Effector memory CD4-positive, alpha-beta T cell (primary cell): Measurements from ENCODE around the gene KRTAP5-7.

Source experiments
- DNase-seq, 3 donors: peaks; one replicate each; pipeline ENCODE4 v3.0.0-alpha.2; 2020
- H3K27ac ChIP-seq: 2 replicates; pipeline ENCODE4 v1.7.0; 2013; ENCODE audit warnings: mild to moderate bottlenecking, low read length, moderate library complexity; ENCODE audit not compliant: insufficient read depth, poor library complexity, severe bottlenecking
- H3K27me3 ChIP-seq: replicated peaks from 2 replicates; pipeline ENCODE4 v1.7.0; 2013; ENCODE audit warnings: mild to moderate bottlenecking, low read length; ENCODE audit not compliant: insufficient read depth, control insufficient read depth, poor library complexity, severe bottlenecking
- H3K36me3 ChIP-seq: 2 replicates; pipeline ENCODE4 v1.7.0; 2013; ENCODE audit warnings: mild to moderate bottlenecking, low read length, moderate library complexity; ENCODE audit not compliant: control insufficient read depth, insufficient read depth
- H3K4me1 ChIP-seq: 2 replicates; pipeline ENCODE4 v1.7.0; 2013; ENCODE audit warnings: low read length, mild to moderate bottlenecking; ENCODE audit not compliant: control insufficient read depth, insufficient read depth, poor library complexity, severe bottlenecking
- H3K4me3 ChIP-seq: 2 replicates; pipeline ENCODE4 v1.7.0; 2013; ENCODE audit warnings: low read length, low read depth, mild to moderate bottlenecking; ENCODE audit not compliant: insufficient read depth, poor library complexity, severe bottlenecking
- H3K9me3 ChIP-seq: 2 replicates; pipeline ENCODE4 v1.7.0; 2013; ENCODE audit warnings: mild to moderate bottlenecking, low read length, moderate library complexity; ENCODE audit not compliant: control insufficient read depth

Gene KRTAP5-7

DNA sequence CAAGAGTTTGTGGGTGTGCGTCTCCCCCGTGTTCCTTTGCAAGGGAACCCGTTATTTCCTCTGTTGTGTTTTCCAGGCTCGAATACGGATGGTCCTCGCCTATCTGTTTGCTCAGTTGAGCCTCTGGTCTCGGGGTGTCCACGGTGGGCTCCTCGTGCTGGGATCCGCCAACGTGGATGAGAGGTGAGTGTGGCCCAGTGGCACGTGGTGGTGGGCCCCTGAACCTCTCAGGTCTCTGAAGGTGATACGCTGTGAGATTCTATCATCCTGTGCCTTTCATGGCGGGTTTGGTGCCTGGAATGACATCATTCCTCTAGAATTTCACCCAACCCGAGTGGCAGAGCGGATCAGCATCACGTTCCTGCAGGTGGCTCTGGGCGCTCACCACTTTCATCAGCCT, 41.6 kb upstream of the KRTAP5-7 start:
- H3K27ac ChIP-seq: no peak overlapping the region
- H3K27me3 ChIP-seq: no peaks in the 10 kb centered on the region
- no peaks in the 10 kb centered on the region for H3K4me1 ChIP-seq
- no peak overlapping the region for H3K4me3 ChIP-seq
- no peaks in the 10 kb centered on the region for H3K9me3 ChIP-seq
- no peak for DNase-seq
- peaks cover 74% of the 10 kb centered on the region for H3K36me3 ChIP-seq

DNA sequence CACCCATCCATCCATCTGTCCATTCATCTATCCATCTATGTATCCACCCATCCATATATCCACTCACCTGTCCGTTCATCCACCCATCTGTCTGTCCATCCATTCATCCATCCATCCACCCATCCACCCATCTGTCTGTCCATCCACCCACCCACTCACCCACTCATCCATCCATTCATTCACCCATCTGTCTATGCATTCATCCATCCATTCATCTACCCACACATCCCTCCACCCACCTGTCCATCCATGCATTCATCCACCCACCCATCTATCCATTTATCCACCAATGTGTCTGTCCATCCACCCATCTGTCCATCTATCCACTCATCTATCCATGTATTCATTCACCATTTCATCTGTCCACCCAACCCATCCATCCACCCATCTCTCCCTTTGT, 40.7 kb upstream of the KRTAP5-7 start:
- no peak for DNase-seq
- no peak overlapping the region for H3K4me3 ChIP-seq
- H3K9me3 ChIP-seq: no peaks in the 10 kb centered on the region
- H3K36me3 ChIP-seq: peaks cover 73% of the 10 kb centered on the region
- no peaks in the 10 kb centered on the region for H3K27me3 ChIP-seq
- H3K27ac ChIP-seq: no peak overlapping the region
- no peaks in the 10 kb centered on the region for H3K4me1 ChIP-seq

DNA sequence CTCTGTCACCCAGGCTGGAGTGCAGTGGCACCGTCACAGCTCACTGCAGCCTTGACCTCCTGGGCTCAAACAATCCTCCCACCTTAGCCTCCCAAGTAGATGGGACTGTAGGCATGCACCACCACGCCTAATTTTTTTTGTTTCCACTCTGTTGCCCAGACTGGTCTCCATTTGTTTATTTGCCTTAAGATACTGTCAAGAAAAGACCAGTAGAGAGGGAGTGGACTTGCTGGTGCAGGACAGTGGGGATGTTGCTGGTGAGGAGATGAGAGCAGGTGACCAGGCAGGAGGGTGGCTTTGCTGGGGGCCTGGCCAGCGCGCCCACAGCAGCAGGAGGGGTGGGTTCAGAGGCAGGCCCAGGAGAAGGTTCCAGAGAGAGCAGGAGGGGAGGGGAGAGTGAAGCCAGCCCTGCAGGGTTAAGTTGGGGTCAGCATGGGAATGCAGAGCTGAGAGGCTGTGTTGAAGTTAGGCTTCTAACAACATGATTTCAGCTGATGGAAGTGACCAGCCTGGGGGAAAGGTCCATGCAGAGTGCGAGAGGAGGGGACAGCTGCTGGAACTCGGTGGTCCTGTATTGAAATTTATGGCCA, 38.3 kb upstream of the KRTAP5-7 start:
- Histone ChIP-seq H3K27ac (no peak overlapping the region), H3K36me3 (peaks cover 59% of the 10 kb centered on the region), H3K9me3 (no peaks in the 10 kb centered on the region), H3K27me3 (no peaks in the 10 kb centered on the region), H3K4me3 (no peak overlapping the region), H3K4me1 (no peaks in the 10 kb centered on the region)
- no peak for DNase-seq

DNA sequence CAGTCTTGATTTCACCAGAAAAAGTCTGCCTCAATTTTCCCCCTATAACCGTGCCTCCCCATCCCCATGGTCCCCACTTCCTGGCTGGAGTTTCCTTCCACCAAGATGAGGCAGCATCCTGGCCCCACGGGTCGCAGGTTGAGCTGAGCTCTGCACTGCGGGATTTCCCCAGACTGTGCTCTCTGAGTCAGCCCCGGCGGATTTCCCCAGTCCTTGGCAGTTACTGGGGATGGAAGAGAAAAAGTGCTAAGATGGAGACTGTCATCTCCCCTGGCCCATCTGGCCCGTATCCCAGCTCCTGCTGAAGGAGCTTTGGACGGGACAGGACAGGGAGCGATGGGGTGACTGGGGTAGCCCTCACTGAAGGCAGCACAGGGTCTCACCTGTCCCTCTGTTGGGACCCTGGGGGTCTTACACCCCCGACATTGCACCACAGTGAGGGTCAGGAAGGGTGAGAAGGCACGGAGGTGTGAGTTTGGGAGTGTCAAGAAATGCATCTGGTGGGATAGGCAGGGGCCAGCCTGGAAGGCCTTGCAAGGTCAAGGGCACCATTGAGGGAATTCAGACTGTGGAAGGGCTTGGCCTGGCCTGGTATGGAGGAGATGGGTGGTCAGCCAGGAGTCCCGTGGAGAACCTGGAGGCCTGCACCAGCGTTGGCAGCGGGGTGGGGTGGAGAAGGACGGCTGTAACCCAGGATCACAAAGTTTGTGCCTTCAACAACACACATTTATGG, 37.6 kb upstream of the KRTAP5-7 start:
- peaks cover 57% of the 10 kb centered on the region for H3K36me3 ChIP-seq

DNA sequence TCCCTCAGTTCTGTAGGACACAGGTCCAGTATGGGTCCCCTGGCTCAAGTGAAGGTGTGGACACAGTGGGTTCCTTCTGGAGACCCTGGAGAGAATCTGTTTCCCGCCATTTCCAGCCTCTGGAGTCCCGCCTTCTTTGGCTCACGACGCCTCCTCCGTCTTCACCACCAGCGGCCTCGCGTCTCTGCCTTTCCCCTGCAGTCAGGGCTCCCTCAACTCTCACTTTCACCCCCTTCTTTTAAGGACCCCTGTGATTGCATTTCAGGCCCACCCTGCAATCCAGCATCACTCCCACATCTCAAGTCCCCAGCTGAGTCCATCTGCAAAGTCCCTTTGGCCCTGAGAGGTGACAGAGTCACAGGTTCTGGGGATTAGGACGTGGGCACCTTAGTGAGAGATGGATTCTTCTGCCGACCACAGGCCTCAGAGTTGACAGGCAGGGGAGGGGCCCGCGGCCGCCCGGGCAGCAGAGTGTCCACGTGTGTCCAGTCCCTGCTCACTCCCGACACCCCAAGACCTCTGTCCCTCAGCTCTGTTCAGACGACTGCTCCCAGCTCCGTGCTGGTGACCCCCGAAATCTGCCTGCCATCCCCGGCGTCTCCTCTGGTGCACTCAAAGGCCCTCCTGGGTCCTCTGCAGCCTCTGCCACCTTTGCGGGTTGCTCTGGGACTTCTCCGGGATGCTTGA, 36.9 kb upstream of the KRTAP5-7 start:
- no peaks in the 10 kb centered on the region for H3K27me3 ChIP-seq
- no peak overlapping the region for H3K27ac ChIP-seq
- no peak overlapping the region for H3K4me3 ChIP-seq
- DNase-seq: no peak
- no peaks in the 10 kb centered on the region for H3K4me1 ChIP-seq
- peaks cover 55% of the 10 kb centered on the region for H3K36me3 ChIP-seq
- no peaks in the 10 kb centered on the region for H3K9me3 ChIP-seq

More for the DNA sequence above, 37.6 kb upstream of the KRTAP5-7 start:
- Histone ChIP-seq H3K4me1 (no peaks in the 10 kb centered on the region), H3K9me3 (no peaks in the 10 kb centered on the region), H3K27ac (no peak overlapping the region), H3K27me3 (no peaks in the 10 kb centered on the region), H3K4me3 (no peak overlapping the region)
- no peak for DNase-seq

GRCh38 chr11:71490731-71491390, 36.2 kb upstream of the KRTAP5-7 start:
- H3K27me3 ChIP-seq: no peaks in the 10 kb centered on the region
- H3K4me3 ChIP-seq: no peak overlapping the region
- DNase-seq: no peak
- no peak overlapping the region for H3K27ac ChIP-seq
- H3K4me1 ChIP-seq: no peaks in the 10 kb centered on the region
- peaks cover 54% of the 10 kb centered on the region for H3K36me3 ChIP-seq
- no peaks in the 10 kb centered on the region for H3K9me3 ChIP-seq

- no peaks in the 10 kb centered on the region for H3K9me3 ChIP-seq
- no peaks in the 10 kb centered on the region for H3K27me3 ChIP-seq
- DNase-seq: no peak
- no peak overlapping the region for H3K4me3 ChIP-seq
- peaks cover 56% of the 10 kb centered on the region for H3K36me3 ChIP-seq
- no peaks in the 10 kb centered on the region for H3K4me1 ChIP-seq
- no peak overlapping the region for H3K27ac ChIP-seq
Observed at GRCh38 chr11:71491531-71491930, 35.5 kb upstream of the KRTAP5-7 start.

- Histone ChIP-seq H3K4me3 (no peak overlapping the region), H3K27ac (no peak overlapping the region), H3K36me3 (peaks cover 60% of the 10 kb centered on the region), H3K9me3 (no peaks in the 10 kb centered on the region), H3K27me3 (no peaks in the 10 kb centered on the region), H3K4me1 (no peaks in the 10 kb centered on the region)
- DNase-seq: no peak
Observed at GRCh38 chr11:71491940-71492339, 35.1 kb upstream of the KRTAP5-7 start.

- Histone ChIP-seq H3K27ac (no peak overlapping the region), H3K4me3 (no peak overlapping the region), H3K36me3 (peaks cover 79% of the 10 kb centered on the region), H3K4me1 (no peaks in the 10 kb centered on the region), H3K27me3 (no peaks in the 10 kb centered on the region), H3K9me3 (no peaks in the 10 kb centered on the region)
- no peak for DNase-seq
Observed at GRCh38 chr11:71495286-71496230, 31.5 kb upstream of the KRTAP5-7 start.
